ENCODE results near the gene ITCH.

The ITCH gene

DNA sequence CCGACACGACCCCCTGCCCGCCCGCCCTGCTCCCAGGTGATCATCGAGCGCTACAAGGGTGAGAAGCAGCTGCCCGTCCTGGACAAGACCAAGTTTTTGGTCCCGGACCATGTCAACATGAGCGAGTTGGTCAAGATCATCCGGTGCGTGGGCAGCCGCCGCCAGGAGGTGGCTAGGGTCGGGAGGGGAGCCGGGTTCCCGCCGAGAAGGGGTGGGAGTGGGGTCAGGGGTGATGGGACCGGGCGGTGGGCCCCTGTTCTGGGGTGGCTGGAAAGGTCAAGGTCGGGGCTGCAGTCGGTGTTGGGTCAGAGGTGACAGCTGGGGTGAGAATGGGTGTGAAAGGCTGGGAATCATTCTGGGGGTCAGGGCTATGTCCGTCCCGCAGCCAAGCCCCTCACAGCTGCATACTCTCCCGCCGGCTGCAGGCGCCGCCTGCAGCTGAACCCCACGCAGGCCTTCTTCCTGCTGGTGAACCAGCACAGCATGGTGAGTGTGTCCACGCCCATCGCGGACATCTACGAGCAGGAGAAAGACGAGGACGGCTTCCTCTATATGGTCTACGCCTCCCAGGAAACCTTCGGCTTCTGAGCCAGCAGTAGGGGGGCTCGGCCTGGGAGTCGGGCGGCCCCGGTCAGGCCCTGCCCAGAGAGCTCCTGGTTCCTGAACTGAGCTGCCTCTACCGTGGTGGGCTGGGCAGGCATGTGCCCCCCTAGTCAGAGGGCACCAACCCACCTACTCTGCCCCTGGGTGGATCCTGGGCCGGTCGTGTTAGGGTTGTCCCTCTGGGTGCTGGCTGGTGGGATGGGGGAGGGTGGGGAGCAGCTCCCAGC is 196.5 kb downstream of the ITCH start:
- DNase-seq (ENCODE audit: extremely low read depth, low read depth) = no peak
- TF ChIP-seq, protein P1, sequence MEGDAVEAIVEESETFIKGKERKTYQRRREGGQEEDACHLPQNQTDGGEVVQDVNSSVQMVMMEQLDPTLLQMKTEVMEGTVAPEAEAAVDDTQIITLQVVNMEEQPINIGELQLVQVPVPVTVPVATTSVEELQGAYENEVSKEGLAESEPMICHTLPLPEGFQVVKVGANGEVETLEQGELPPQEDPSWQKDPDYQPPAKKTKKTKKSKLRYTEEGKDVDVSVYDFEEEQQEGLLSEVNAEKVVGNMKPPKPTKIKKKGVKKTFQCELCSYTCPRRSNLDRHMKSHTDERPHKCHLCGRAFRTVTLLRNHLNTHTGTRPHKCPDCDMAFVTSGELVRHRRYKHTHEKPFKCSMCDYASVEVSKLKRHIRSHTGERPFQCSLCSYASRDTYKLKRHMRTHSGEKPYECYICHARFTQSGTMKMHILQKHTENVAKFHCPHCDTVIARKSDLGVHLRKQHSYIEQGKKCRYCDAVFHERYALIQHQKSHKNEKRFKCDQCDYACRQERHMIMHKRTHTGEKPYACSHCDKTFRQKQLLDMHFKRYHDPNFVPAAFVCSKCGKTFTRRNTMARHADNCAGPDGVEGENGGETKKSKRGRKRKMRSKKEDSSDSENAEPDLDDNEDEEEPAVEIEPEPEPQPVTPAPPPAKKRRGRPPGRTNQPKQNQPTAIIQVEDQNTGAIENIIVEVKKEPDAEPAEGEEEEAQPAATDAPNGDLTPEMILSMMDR (IDR thresholded peaks at IDR 0.05; ENCODE audit: low read depth, low read length) = no peak

DNA sequence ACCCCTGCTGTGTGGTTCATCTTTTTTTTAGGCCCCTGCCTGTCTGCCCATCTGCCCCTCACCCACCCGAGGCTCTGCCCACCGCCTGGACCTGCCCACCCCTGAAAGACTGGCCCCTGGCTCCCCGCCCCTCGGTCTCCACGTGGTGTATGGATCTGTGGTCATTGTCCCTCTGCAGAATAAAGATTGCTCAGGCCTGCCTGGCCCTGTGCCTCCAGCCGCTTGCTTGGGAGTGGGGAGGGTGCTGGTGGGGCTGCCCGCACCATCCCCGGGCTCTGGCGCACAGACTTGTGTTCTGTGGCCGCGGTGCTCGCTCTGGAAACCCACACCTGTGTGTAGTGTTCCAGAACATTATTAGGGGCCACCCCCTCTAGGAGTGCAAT is 197.1 kb downstream of the ITCH start:
- no peak for DNase-seq (ENCODE audit: extremely low read depth, low read depth)
- TF ChIP-seq, protein P1 (IDR thresholded peaks at IDR 0.05; ENCODE audit: low read depth, low read length) = no peak

DNA sequence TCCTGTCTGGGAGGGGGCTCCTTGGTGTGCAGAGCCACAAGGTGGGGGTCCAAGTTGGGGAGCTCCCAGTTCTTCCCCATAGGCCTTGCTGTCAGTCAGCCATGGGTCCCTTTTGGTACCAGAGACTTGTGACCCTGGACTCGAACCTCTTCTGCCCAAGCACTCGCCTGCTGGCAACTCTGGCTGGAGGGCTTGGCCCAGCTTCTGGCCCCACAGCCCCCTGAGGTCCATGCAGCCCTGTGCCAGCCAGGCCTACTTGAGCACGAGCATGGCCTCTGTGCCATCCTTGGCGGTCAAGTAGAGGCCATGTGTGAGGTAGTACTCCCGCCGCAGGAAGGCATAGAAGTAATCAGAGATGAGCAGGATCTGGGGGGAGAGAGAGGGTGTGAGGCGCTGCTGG is 197.5 kb downstream of the ITCH start:
- TF ChIP-seq, protein P1 (IDR thresholded peaks at IDR 0.05; ENCODE audit: low read depth, low read length) = no peak
- no peak for DNase-seq (ENCODE audit: extremely low read depth, low read depth)

All from AG09319 (cell line).